HG02610 (cell line): ENCODE data around the gene TACC2.

Experiments used
- ATAC-seq: cut with Tn5 transposase; IDR thresholded peaks from one replicate; pipeline ENCODE4 v1.9.1; 2021; ENCODE audit warnings: mild to moderate bottlenecking, moderate library complexity; ENCODE audit not compliant: unreplicated experiment

TACC2 gene

DNA sequence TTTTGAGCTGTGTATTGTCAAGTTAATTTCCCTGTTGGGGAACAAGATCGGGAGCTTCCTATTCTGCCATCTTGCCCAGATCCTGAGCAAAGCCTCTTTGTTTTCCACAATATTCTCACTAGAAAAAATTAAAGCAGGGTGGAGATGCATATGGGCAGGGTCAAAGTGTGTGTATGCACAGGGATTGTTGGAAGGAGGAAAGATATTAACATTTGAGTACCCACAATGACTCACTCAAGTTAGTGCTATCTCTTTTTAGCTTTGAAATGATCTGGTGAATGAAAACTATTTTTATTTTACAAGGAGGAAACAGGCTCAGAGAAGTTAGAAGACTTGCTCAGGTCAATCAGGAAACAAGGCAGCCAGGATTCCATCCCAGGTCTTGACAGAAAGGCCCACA is 275.5 kb downstream of the TACC2 start:
- ATAC-seq = no peak

GRCh38 chr10:122264931-122265330 is 276.0 kb downstream of the TACC2 start:
- no peak for ATAC-seq

DNA sequence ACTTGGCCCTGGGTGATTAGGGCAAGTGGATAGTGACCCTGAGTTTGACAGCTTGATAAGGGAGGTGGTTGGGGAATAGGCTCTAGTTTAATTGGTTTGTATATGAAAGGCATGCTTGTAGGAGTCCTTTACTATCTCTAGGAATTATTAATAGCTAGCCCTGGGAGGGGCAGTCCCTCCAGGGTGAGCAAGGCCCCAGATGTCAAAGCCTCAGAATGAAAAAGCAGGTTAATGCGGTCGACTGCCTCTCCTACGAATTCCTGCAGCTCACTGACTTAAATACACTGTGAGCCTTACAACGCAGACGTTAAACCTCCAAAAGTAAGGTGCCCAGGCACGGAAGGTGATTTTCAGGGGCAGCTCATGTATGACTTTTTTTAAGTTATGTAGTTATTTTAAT is 276.9 kb downstream of the TACC2 start:
- no peak for ATAC-seq

- ATAC-seq = no peak
Observed at GRCh38 chr10:122267849-122268737, 279.1 kb downstream of the TACC2 start.

DNA sequence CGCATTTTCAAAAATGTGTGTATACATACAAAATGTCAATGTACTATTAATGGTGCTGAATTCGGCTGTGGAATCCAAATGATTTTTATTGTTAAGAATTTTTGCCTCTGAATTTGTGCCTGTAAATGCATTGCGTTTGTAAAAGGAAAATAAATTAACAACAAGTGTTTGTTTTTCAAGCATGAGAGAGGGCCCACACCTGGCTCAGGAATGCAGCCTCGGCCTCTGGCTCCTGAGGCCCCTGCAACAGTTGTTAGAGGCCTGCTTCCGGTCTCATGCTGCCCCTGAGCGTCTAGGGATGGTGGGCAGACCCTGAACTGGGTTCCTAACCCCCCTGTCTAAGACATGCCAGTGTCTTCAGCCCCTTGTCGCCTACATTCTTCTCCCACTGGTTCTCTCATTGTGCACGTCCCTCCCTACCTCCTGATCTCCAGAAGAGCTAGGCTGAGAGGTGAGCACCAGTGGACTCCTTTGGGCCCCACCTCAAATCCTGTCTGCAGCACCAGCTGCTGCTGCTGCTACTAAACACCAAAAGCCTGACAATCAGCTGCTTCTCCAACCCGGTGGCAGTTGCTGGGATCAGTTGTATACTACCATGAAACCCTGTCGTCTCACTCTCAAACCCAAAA is 280.2 kb downstream of the TACC2 start:
- no peak for ATAC-seq

GRCh38 chr10:122271076-122271475 is 282.1 kb downstream of the TACC2 start, which contains the start of gene BTBD16:
Gene BTBD16, plus strand, starts transcription at chr10:122271296. Its CDS starts 3,786 bp downstream, at chr10:122275082.
- no peak for ATAC-seq

GRCh38 chr10:122273966-122274545 is 285.1 kb downstream of the TACC2 start:
- ATAC-seq = no peak

DNA sequence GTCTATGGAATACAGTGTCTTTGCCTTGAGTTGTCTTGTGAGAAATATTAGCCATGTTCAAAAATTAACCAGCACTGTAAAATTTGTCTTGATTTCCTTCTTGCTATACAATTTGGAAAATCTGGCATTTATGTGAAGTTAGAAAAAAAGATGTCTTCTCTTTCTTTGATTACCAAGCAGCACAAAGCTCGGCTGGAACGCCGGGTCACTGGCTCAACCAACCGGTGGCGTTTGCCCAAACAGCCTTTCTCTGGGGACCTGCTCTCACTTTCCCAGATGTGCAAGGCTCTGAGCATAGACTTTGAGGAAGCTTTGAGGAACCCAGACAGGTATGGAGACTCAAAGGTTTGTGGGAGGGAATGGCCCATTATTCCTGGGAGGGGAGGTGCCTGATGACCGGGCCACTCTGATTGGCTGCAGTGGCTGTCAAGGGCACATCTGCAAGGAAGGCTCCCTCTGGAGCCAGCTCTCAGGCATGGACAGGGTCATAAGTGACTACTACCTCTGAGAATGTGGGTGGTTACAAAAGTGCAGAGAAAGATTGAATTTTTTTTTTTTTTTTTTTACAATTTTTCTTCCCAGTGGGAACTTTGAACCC is 287.7 kb downstream of the TACC2 start:
- ATAC-seq = no peak

GRCh38 chr10:122277526-122278136 is 288.7 kb downstream of the TACC2 start:
- ATAC-seq = no peak

- no peak for ATAC-seq
Observed at GRCh38 chr10:122279725-122280141, 290.8 kb downstream of the TACC2 start.

DNA sequence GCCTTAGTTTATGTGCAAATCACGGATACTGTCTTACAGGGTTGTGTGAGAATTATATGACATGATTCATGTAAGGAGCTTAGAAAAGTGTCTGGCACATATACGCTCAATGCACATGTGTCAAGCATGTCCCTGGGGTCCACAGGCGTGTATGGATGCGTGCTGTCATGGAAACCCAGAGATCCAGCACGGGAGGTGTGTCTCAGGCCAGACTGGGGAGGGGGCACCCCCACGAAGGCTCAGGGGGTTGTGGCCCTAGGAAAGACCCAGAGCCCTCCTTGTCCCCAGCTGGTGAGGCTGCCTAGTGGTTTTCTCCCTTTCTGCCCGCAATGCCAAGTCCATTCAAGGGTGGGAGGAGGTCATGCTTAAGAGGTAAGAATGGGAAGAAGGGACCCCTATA is 291.2 kb downstream of the TACC2 start:
- no peak for ATAC-seq

DNA sequence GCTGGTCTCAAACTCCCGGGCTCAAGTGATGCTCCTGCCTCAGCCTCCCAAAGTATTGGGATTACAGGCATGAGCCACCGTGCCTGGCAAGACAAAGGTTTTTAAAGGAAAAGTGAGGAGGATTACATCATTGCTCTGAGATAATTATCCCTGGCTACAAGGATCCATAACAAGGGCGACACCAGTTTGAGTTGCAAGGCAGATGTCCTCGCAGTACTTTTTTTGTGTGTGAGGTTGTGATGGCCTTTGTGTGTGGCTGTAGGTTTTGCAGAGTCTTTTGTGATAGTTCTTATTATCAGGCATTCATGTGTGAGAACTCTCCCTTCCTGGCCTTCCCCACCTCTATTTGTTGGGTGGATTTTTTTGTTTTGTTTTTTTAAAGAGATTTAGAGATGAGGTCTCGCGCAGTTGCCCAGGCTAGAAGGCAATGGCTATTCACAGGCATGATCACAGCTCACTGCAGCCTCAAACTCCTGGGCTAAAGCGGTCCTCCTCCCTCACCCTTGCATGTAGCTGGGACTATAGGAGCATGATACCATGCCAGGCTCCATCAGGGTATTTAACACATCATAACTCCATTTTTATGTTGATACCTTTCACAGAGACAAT is 292.2 kb downstream of the TACC2 start:
- no peak for ATAC-seq

GRCh38 chr10:122281751-122282150 is 292.8 kb downstream of the TACC2 start:
- no peak for ATAC-seq

- ATAC-seq = no peak
Observed at GRCh38 chr10:122282253-122282671, 293.3 kb downstream of the TACC2 start.

DNA sequence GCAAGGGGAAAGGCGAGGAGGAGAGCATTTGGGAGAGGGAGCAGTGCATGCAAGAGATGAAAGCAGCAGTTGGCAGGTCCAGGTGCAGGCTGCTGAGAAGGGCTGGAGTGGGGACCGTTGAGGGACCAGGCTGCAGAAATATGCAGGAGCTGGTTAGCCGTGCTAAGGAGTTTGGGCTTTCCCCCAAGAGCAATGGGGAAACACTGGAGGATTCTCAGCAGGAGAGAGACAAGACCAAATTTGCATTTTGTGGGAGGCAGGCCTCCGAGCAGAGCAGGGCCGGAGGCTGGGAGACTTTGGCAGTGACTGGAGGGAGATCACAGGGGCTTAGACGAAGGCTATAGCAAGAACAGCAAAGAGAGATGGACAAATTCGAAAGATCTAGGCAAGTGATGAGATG is 293.9 kb downstream of the TACC2 start:
- no peak for ATAC-seq

GRCh38 chr10:122285506-122286444 is 296.8 kb downstream of the TACC2 start:
- ATAC-seq = no peak

DNA sequence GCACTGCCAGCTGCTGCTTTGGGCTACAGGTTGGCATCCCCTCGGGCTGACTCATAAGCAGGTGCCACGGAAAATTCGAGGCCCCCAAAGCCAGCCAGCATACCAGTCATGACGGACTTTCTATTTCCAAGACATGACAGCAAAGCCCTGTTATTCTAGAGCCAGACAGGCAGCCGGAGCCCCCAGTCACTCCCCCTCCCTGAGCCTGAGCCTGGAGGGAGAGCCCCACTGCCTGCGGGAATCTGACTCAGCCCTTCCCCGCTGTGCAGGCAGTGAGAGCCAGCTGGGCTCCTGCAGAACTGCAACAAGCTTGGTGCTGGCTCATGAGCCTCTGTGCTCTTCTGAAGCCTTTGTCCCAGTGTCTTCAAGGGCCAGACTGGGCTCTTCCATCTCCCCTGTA is 297.9 kb downstream of the TACC2 start:
- ATAC-seq = no peak

- no peak for ATAC-seq
Observed at GRCh38 chr10:122287570-122287969, 298.6 kb downstream of the TACC2 start.

DNA sequence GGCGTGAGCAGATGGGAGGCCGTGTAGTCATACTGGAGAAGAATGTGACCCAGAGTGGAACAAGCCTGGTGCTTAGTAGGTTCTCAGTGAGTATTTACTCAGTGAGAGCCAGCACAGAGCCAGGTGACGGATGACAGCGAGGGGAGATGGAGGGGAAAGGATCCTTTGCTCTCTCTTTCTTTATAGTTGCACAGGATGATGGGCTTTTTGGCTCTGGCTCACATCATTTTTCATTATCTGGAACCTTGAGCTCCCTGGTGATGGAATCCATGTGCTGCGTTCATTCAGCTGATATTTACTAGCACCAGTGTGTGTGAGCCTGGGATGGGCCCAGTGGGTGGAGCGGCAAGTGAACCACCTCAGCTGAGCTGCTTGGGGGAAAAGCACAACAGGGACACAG is 299.3 kb downstream of the TACC2 start:
- ATAC-seq = no peak

- no peak for ATAC-seq
Observed at GRCh38 chr10:122288917-122289316, 300.0 kb downstream of the TACC2 start.
